GM20431 (cell line): ENCODE measurements around the gene SLC27A1.
"Not testable (repeated sequence)": the region's sequence is repeated elsewhere in the genome, so short reads cannot be mapped to it uniquely, and the experiment has no call there.

Experiments
- in situ Hi-C: fragments of 300-500 bp; cut with MseI, MboI; formaldehyde crosslinking; loops from one replicate; pipeline ENCODE4 v1.15.0; 2020; ENCODE audit warnings: low sequenced_read_pairs; ENCODE audit not compliant: unreplicated experiment

Gene SLC27A1

GRCh38 chr19:17532116-17532515 is 61.8 kb downstream of the SLC27A1 start:
- in situ Hi-C loops, result no loop called here

GRCh38 chr19:17532557-17532956 is 62.2 kb downstream of the SLC27A1 start:
- in situ Hi-C loops, result no loop called here

GRCh38 chr19:17534767-17535166 is 64.4 kb downstream of the SLC27A1 start:
- in situ Hi-C loops, result no loop called here

- in situ Hi-C loops, result no loop called here
Observed at GRCh38 chr19:17536955-17537354, 66.6 kb downstream of the SLC27A1 start.

- in situ Hi-C loops, result no loop called here
Observed at GRCh38 chr19:17538684-17539237, 68.4 kb downstream of the SLC27A1 start.

- in situ Hi-C loops, result no loop called here
Observed at GRCh38 chr19:17539238-17540117, 69.2 kb downstream of the SLC27A1 start.

- in situ Hi-C loops, result no loop called here
Observed at GRCh38 chr19:17540174-17540573, 69.8 kb downstream of the SLC27A1 start.

GRCh38 chr19:17541184-17541759 is 70.9 kb downstream of the SLC27A1 start:
- in situ Hi-C loops, result no loop called here

GRCh38 chr19:17542042-17542441 is 71.7 kb downstream of the SLC27A1 start:
- in situ Hi-C loops, result no loop called here

- in situ Hi-C loops, result no loop called here
Observed at GRCh38 chr19:17542793-17543582, 72.7 kb downstream of the SLC27A1 start.

GRCh38 chr19:17543986-17544385 is 73.7 kb downstream of the SLC27A1 start:
- in situ Hi-C loops, result no loop called here

GRCh38 chr19:17544418-17544817 is 74.1 kb downstream of the SLC27A1 start:
- in situ Hi-C loops, result no loop called here

GRCh38 chr19:17548145-17548544 is 77.8 kb downstream of the SLC27A1 start:
- in situ Hi-C loops, result no loop called here

GRCh38 chr19:17549085-17549740 is 78.9 kb downstream of the SLC27A1 start:
- in situ Hi-C loops, result no loop called here

GRCh38 chr19:17550076-17550667 is 79.8 kb downstream of the SLC27A1 start:
- in situ Hi-C loops, result no loop called here

- in situ Hi-C loops, result not testable (repeated sequence)
Observed at GRCh38 chr19:17552735-17553134, 82.4 kb downstream of the SLC27A1 start.

GRCh38 chr19:17553256-17553655 is 82.9 kb downstream of the SLC27A1 start:
- in situ Hi-C loops, result no loop called here

- in situ Hi-C loops, result no loop called here
Observed at GRCh38 chr19:17554968-17555479, 84.7 kb downstream of the SLC27A1 start.

GRCh38 chr19:17555480-17555928 is 85.2 kb downstream of the SLC27A1 start, which contains the start of gene COLGALT1:
Gene COLGALT1 (plus strand): TSS chr19:17555649. CDS start chr19:17555714, 65 bp downstream.
- in situ Hi-C loops, result no loop called here
